Keratinocyte (primary cell): ENCODE measurements around the gene SCAPER. TPM values are rescaled to one million over a fixed set of nuclear protein-coding genes. Genes with fewer than 3 reads are reported as not detected.

Source experiments
- DNase-seq: peaks from one replicate; pipeline ENCODE4 v3.0.0-alpha.2; 2011; ENCODE audit warnings: low read depth, missing footprints, low spot score
- FAIRE-seq: peaks from 2 replicates; lab custom pipeline; 2011; peaks lifted over from hg19 to GRCh38; lab: Jason Lieb, UNC
- H2AFZ ChIP-seq: 2 replicates; pipeline ENCODE4 v1.6.0; 2012; ENCODE audit warnings: low read length, control low read depth, inconsistent platforms; ENCODE audit not compliant: control insufficient read depth
- H3K27ac ChIP-seq: 2 replicates; pipeline ENCODE4 v1.5.1; 2011; ENCODE audit warnings: low read length; ENCODE audit not compliant: control insufficient read depth, insufficient read depth
- H3K27me3 ChIP-seq: 3 replicates; pipeline ENCODE4 v1.6.0; 2011; ENCODE audit warnings: low read length; ENCODE audit not compliant: control insufficient read depth, insufficient read depth; ENCODE audit errors: extremely low read depth
- H3K36me3 ChIP-seq, 2 experiments: 2 replicates in 1 of 2; 3 replicates in 1 of 2; pipeline ENCODE4 v1.5.1; 2011; ENCODE audit warnings: low read length in 2 of 2, mild to moderate bottlenecking in 1 of 2; ENCODE audit not compliant: control insufficient read depth in 2 of 2, insufficient read depth in 2 of 2; ENCODE audit errors: extremely low read depth in 1 of 2
- H3K4me1 ChIP-seq: 3 replicates; pipeline ENCODE4 v1.5.1; 2011; ENCODE audit warnings: low read length; ENCODE audit not compliant: control insufficient read depth, insufficient read depth; ENCODE audit errors: extremely low read depth
- H3K4me2 ChIP-seq: 3 replicates; pipeline ENCODE4 v1.6.0; 2011; ENCODE audit warnings: low read depth, low read length; ENCODE audit not compliant: control insufficient read depth, insufficient read depth; ENCODE audit errors: extremely low read depth
- H3K4me3 ChIP-seq, 3 experiments: fragments of 200-600 bp in 1 of 3; sonication (generic) in 1 of 3; 2 replicates in 2 of 3; 3 replicates in 1 of 3; pipeline ENCODE4 v1.5.1; 2011 to 2016; ENCODE audit warnings: low read length in 3 of 3, mild to moderate bottlenecking in 3 of 3, control low read depth in 2 of 3, inconsistent platforms in 1 of 3, low read depth in 1 of 3, mixed read lengths in 1 of 3, mixed run types in 1 of 3, moderate library complexity in 1 of 3; ENCODE audit not compliant: control insufficient read depth in 2 of 3, insufficient read depth in 2 of 3; ENCODE audit errors: extremely low read depth in 1 of 3
- H3K79me2 ChIP-seq: 2 replicates; pipeline ENCODE4 v1.6.0; 2012; ENCODE audit warnings: low read length; ENCODE audit not compliant: control insufficient read depth, insufficient read depth
- H3K9ac ChIP-seq: 3 replicates; pipeline ENCODE4 v1.6.0; 2011; ENCODE audit warnings: low read length; ENCODE audit not compliant: control insufficient read depth, insufficient read depth; ENCODE audit errors: extremely low read depth
- H3K9me1 ChIP-seq: 3 replicates; pipeline ENCODE4 v1.6.0; 2011; ENCODE audit warnings: low read length; ENCODE audit not compliant: control insufficient read depth, insufficient read depth; ENCODE audit errors: extremely low read depth
- H3K9me3 ChIP-seq: 2 replicates; pipeline ENCODE4 v1.5.1; 2012; ENCODE audit warnings: low read depth, low read length; ENCODE audit not compliant: control insufficient read depth
- H4K20me1 ChIP-seq: 3 replicates; pipeline ENCODE4 v1.6.0; 2011; ENCODE audit warnings: low read length; ENCODE audit not compliant: control insufficient read depth, insufficient read depth; ENCODE audit errors: extremely low read depth
- EZH2 ChIP-seq: IDR thresholded peaks from one replicate; pipeline ENCODE4 v1.6.1; 2012; ENCODE audit warnings: inconsistent platforms, mild to moderate bottlenecking, low read length, moderate library complexity
- dilution Hi-C: fragments of 300-500 bp; cut with MboI; formaldehyde crosslinking; loops from one replicate; pipeline ENCODE4 v1.7.0; 2020; ENCODE audit warnings: low sequenced_read_pairs; ENCODE audit not compliant: extremely low pct_ligation_motif_present
- polyA plus RNA-seq, 5 experiments: library from polyadenylated mRNA; depleted of rRNA in 3 of 5; stranded (reverse) in 3 of 5; stranded (forward) in 1 of 5; unstranded in 1 of 5; fragments of >200 nt; gene quantifications; 1 replicate in 1 of 5; 2 replicates in 3 of 5; 3 replicates in 1 of 5; pipeline versions ENCODE4 v1.2.1 to v1.2.3, GENCODE V29; 2011 to 2012; ENCODE audit warnings: missing spikeins in 2 of 5, low read depth in 1 of 5, low replicate concordance in 1 of 5
- TF ChIP-seq, protein P1 (sequence below), 3 experiments: IDR thresholded peaks in 1 of 3; conservative IDR thresholded peaks in 1 of 3; optimal IDR thresholded peaks in 1 of 3; 2 replicates in 2 of 3; 3 replicates in 1 of 3; pipeline versions ENCODE3 to v1.5.1; 2011; ENCODE audit warnings: low read length in 3 of 3, mild to moderate bottlenecking in 3 of 3, moderate library complexity in 2 of 3, control low read depth in 1 of 3, inconsistent platforms in 1 of 3; ENCODE audit not compliant: insufficient read depth in 2 of 3; ENCODE audit errors: extremely low read depth in 1 of 3

Gene SCAPER
- polyA plus RNA-seq, 1 donor (not counting 4 experiments of a cell fraction or from before 2014, with no cell fraction given), result 5.2 TPM

DNA sequence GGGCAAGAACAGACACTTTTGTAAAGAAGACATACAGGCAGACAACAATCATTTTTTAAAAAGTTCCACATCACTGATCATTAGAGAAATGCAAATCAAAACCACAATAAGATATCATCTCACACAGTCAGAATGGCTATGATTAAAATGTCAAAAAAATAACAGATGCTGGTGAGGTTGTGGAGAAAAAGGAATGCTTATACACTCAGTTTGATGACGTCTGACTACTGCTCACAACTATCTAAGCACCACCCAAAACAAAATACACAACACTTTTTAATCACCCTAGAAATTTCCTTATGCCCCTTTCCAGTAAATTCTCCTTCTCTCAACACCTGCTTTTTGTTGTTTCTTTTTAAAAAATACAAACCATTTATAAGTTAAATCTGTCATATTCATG lies 339.8 kb downstream of the SCAPER start:
- no peak overlapping the region for H3K9ac ChIP-seq
- H3K4me2 ChIP-seq, result no peak overlapping the region
- H2AFZ ChIP-seq, result no peak overlapping the region
- dilution Hi-C loops, result no loop called here
- H3K79me2 ChIP-seq, result no peaks in the 10 kb centered on the region
- DNase-seq (no peak), FAIRE-seq (no peak)
- no peaks in the 10 kb centered on the region for H3K36me3 ChIP-seq
- H3K4me1 ChIP-seq, result no peaks in the 10 kb centered on the region
- no peak overlapping the region for H3K27ac ChIP-seq
- H3K9me1 ChIP-seq, result no peaks in the 10 kb centered on the region
- no peak overlapping the region for H3K4me3 ChIP-seq
- no peaks in the 10 kb centered on the region for H4K20me1 ChIP-seq
- H3K27me3 ChIP-seq, result no peaks in the 10 kb centered on the region
- H3K9me3 ChIP-seq, result no peaks in the 10 kb centered on the region
- TF ChIP-seq EZH2, result no peak
- TF ChIP-seq, protein P1, sequence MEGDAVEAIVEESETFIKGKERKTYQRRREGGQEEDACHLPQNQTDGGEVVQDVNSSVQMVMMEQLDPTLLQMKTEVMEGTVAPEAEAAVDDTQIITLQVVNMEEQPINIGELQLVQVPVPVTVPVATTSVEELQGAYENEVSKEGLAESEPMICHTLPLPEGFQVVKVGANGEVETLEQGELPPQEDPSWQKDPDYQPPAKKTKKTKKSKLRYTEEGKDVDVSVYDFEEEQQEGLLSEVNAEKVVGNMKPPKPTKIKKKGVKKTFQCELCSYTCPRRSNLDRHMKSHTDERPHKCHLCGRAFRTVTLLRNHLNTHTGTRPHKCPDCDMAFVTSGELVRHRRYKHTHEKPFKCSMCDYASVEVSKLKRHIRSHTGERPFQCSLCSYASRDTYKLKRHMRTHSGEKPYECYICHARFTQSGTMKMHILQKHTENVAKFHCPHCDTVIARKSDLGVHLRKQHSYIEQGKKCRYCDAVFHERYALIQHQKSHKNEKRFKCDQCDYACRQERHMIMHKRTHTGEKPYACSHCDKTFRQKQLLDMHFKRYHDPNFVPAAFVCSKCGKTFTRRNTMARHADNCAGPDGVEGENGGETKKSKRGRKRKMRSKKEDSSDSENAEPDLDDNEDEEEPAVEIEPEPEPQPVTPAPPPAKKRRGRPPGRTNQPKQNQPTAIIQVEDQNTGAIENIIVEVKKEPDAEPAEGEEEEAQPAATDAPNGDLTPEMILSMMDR (optimal IDR thresholded peaks at IDR 0.05 in 1 of 3, IDR thresholded peaks at IDR 0.05 in 1 of 3, conservative IDR thresholded peaks at IDR 0.05 in 1 of 3; ENCODE audit: extremely low read depth in 1 of 3, insufficient read depth in 2 of 3, low read length in 3 of 3), result no peak

DNA sequence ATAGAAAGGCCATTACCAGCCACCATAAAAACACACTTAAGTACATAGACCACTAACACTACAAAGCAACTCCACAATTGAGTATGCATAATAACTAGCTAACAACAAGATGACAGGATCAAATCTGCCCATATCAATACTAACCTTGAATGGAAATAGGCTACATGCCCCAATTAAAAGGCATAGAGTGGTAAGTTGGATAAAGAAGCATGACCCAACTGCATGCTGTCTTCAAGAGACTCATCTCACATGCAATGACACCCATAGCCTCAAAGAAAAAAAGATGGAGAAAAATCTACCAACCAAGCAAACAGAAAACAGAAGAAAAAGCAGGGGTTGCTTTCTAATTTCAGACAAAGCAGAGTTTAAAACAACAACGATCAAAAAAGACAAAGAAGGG lies 349.9 kb downstream of the SCAPER start:
- H3K9ac ChIP-seq, result no peak overlapping the region
- no peaks in the 10 kb centered on the region for H4K20me1 ChIP-seq
- no peak for DNase-seq
- no peak overlapping the region for H3K27ac ChIP-seq
- no peaks in the 10 kb centered on the region for H3K4me1 ChIP-seq
- H3K36me3 ChIP-seq, result no peaks in the 10 kb centered on the region
- no peak overlapping the region for H3K4me3 ChIP-seq
- no peaks in the 10 kb centered on the region for H3K9me3 ChIP-seq
- no peak overlapping the region for H2AFZ ChIP-seq
- TF ChIP-seq EZH2, result no peak
- no peak for FAIRE-seq
- H3K4me2 ChIP-seq, result no peak overlapping the region
- dilution Hi-C loops, result no loop called here
- no peaks in the 10 kb centered on the region for H3K9me1 ChIP-seq
- H3K79me2 ChIP-seq, result no peaks in the 10 kb centered on the region
- H3K27me3 ChIP-seq, result no peaks in the 10 kb centered on the region

DNA sequence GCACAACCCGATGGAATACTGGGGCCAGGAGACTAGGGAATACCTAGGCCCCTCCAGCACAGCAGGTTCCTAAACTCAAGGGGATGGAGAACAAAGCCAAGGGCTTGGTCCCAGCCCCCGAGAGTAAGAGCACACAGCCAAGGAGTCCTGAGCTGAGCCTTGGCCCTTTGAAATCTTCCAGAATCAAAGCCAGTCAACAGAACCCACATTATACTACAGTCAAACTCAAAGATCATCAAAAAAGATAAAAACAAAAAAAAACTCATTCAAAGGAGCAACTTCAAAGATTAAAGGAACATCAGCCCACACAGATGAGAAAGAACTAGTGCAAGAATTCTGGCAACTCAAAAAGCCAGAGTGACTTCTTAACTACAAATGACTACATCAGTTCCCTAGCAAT lies 351.6 kb downstream of the SCAPER start:
- H3K27me3 ChIP-seq, result no peaks in the 10 kb centered on the region
- no peaks in the 10 kb centered on the region for H3K79me2 ChIP-seq
- H3K27ac ChIP-seq, result no peak overlapping the region
- no peak for TF ChIP-seq EZH2
- TF ChIP-seq, protein P1 (optimal IDR thresholded peaks at IDR 0.05 in 1 of 3, IDR thresholded peaks at IDR 0.05 in 1 of 3, conservative IDR thresholded peaks at IDR 0.05 in 1 of 3; ENCODE audit: extremely low read depth in 1 of 3, insufficient read depth in 2 of 3, low read length in 3 of 3), result no peak
- H3K9me1 ChIP-seq, result no peaks in the 10 kb centered on the region
- no peaks in the 10 kb centered on the region for H3K4me1 ChIP-seq
- no peak overlapping the region for H3K4me3 ChIP-seq
- H3K36me3 ChIP-seq, result no peaks in the 10 kb centered on the region
- no peak for FAIRE-seq
- dilution Hi-C loops, result no loop called here
- no peak overlapping the region for H3K9ac ChIP-seq
- H3K4me2 ChIP-seq, result no peak overlapping the region
- no peak overlapping the region for H2AFZ ChIP-seq
- H3K9me3 ChIP-seq, result no peaks in the 10 kb centered on the region
- no peaks in the 10 kb centered on the region for H4K20me1 ChIP-seq
- DNase-seq, result no peak
